NCI-H2227 (cell line): ENCODE measurements around the gene DEFB128.
"Not testable (repeated sequence)": the region's sequence is repeated elsewhere in the genome, so short reads cannot be mapped to it uniquely, and the experiment has no call there.

Experiments used
- DNase-seq: peaks from one replicate; lab custom pipeline; 2025; ENCODE audit not compliant: unreplicated experiment; lab: John Stamatoyannopoulos, UW

The DEFB128 gene

DNA sequence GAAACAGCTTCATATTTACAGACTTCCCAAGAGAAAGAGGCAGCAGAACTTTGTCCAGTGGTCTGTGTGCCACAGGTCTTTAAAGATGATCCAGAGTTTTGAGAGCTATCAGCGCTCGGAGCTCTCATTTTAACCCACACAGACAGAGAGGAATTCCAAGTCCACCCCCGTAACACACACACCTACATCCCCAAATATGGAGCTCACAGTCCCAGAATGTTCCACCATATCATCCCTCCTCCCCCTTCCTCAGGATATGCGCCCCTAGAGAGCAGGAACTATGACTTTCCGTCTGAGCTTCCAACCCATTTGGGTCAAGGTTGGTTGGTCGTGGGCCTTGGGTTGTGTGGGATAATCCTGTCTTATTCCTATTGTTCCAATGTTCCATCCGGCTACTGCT is at the start of gene DEFB128:
TSS of gene DEFB128 (minus strand) at position 101 of the 400 bp plus-strand sequence. CDS start at position 13, 88 bp downstream.
- no peak for DNase-seq

- DNase-seq: no peak
Measured at GRCh38 chr20:237929-238328, 48.4 kb upstream of the DEFB128 start.

- DNase-seq: no peak
Measured at GRCh38 chr20:237489-237888, 48.0 kb upstream of the DEFB128 start.

GRCh38 chr20:235891-236290 is 46.4 kb upstream of the DEFB128 start:
- DNase-seq: no peak

GRCh38 chr20:227439-228105 is 38.1 kb upstream of the DEFB128 start:
- DNase-seq: no peak

GRCh38 chr20:226958-227357 is 37.4 kb upstream of the DEFB128 start, which contains the start of gene DEFB129:
TSS of gene DEFB129 (plus strand) at chr20:227258. CDS start at chr20:227289, 31 bp downstream.
- no peak for DNase-seq

- not testable (repeated sequence) for DNase-seq
Measured at GRCh38 chr20:225879-226278, 36.4 kb upstream of the DEFB128 start.

DNA sequence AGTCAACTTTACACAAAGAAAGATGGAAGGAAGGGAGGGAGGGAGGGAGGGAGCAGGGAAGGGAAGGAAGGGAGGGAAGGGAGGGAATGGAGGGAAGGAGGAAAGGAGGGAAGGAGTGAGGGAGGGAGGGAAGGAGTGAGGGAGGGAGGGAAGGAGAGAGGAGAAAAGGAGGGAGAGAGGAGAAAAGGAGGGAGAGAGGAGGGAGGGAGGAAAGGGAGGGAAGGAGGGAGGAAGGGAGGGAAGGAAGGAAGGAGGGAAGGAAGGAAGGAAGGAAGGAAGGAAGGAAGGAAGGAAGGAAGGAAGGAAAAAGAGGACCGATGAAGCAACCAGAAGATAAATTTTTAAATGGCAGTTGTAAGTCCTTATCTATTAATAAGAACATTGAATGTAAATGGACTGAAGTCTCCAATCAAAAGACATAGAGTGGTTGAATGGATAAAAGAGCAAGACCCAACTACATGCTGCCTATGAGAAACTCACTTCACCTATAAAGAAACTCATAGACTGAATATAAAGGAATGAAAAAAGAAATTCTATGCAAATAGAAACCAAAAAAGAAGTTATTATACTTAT is 31.8 kb upstream of the DEFB128 start:
- no peak for DNase-seq

GRCh38 chr20:219290-220115 is 30.0 kb upstream of the DEFB128 start:
- DNase-seq: peak; percentile 56

DNA sequence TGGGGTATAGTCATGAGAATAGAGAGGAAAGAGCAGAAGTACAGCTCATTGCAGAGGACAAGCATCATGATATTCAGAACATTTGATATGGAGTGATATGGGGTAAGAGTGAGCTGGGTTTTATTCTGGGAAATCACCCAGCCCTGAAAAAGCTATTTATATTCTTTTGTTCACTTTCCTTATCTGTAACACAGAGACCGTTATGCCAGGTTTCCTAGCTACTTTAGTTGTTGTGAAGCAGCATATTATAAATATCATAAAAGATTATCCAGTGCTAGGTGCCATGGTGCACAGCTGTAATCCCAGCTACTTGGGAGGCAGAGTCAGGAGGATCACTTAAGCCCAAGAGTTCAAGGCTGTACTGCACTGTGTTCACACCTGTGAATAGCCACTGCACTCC is 27.8 kb upstream of the DEFB128 start:
- DNase-seq: no peak

DNA sequence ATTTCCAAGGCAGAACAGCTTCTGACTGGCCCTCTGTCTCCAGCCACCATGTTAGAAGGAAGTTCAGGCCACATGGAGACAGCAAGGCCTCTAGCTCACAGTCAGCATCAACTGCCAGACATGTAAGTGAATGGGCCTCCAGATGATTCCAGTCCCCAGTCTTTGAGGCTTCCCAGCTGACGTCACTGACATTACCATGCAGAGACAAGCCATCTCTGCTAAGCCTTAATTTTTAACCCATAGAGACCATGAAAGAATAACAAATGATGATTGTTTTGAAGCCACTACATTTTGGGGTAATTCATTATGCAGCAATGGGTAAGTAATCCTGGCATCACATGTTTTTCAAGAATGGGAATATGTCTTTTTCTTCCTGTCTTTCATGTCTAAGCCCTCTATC is 26.3 kb upstream of the DEFB128 start:
- DNase-seq: no peak

DNA sequence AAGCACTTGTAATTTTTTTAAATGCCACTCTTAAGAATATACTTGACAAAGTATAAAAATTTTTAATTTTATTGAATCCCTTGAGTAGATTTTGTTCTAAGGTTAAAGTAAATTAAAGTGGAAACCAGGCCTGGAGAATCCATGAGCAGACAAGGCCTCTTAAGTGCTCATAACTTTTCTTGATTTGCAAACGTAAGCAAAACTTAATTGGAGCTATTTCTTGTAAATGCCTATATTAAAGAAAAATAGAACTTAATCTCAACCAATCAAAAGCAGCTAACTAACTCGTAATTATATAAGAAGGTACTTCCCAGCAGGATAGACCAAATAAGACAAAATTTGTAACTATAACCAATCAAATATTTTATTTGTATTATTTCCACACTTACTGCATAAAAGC is 24.9 kb upstream of the DEFB128 start:
- DNase-seq: no peak

DNA sequence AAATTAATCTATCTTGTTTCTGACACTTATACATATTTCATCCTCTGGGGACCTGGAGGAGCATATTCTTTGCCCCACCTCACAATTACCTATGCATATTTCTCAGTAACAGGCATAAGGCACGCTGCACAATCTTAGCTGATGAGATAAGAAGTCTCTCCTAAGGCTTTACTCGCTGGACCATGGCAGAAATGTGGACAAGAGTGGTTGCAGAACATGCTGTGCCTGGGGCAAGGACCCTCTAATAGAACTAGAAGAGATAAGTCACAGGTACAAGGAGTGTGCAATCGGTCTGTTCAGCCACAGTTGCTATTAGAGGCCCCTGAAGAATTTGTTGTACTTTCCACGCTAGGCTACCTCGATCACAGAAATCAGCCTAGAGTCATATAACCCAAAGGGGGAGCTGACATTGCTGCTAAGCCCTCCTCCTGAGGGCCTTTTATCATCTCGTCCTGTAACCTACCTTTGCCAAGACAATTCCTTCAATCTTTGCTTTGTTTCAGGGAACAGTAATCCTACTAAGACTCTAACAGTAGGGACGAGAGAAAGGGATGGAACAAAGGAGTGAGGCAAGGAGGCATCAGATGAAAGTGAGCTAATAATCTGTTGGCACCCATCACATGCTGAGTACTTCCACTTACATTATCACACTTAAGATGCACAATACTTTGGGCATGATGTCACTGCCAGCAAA is 21.4 kb upstream of the DEFB128 start:
- no peak for DNase-seq

GRCh38 chr20:208942-209566 is 19.5 kb upstream of the DEFB128 start:
- peak; percentile 64 for DNase-seq

GRCh38 chr20:203630-204029 is 14.1 kb upstream of the DEFB128 start:
- DNase-seq: not testable (repeated sequence)

GRCh38 chr20:199996-200395 is 10.5 kb upstream of the DEFB128 start:
- DNase-seq: no peak

GRCh38 chr20:198225-198624 is 8.7 kb upstream of the DEFB128 start:
- DNase-seq: no peak

DNA sequence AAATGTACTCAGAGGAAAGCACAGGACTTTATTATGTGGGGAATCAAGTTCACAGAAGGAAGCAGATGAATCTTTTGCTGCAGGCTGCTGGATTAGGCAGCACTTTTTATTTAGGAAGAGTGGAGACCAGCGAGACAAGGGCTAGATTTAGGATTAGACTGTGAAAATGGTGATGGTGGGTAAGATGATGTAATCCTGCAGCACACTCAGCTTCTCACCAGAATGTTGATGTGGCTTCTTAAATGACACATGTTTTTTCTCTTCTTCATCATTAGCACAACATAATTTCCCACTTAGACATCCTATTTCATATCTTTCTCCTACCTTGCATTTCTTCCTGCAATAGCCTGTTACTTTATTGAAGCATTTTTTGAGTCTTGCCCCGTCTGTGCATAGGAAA is 1.8 kb downstream of the DEFB128 start:
- no peak for DNase-seq

DNA sequence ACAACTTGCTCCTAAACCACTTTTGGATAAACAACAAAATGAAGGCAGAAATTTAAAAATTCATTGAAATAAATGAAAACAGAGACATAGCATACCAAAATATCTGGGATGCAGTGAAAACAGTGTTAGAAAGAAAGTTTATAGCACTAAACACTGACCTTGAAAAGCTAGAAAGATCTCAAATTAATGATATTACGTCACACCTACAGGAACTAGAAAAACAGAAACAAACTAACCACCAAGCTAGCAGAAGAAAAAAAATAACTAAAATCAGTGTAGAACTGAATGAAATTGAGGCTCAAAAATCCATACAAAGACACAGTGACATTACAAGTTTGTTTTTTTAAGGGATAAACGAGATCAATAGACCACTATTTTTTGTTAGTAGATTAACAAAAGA is 5.2 kb downstream of the DEFB128 start:
- no peak for DNase-seq

DNA sequence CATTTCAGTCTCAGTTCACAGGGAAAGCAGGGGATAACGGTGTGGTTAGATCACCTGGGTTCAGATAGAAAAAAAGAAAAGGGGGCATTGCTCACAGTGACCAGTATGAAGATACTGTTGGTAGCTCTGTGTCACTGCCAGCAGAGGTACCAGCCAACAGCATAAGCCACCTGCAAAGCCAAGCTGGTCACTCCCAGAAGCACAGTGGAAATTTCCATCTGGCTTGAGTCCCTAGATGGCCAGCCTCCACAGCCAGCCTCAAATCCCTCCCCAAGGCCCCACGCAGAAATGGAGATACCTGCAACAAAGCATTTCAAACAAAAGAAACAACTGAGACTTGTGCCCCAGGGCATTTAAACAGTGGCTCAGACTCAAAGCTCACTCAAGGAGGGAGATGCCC is 20.6 kb downstream of the DEFB128 start:
- no peak for DNase-seq

- DNase-seq: no peak
Measured at GRCh38 chr20:164618-165017, 24.9 kb downstream of the DEFB128 start.
